ENCODE data around the gene ADPRHL1.

The ADPRHL1 gene

GRCh38 chr13:113351514-113352026 is 101.7 kb downstream of the ADPRHL1 start:
- DNase-seq (ENCODE audit: low read depth in 3 of 3), result no peak

GRCh38 chr13:113350938-113351335 is 102.4 kb downstream of the ADPRHL1 start:
- no peak for DNase-seq (ENCODE audit: low read depth in 3 of 3)

DNA sequence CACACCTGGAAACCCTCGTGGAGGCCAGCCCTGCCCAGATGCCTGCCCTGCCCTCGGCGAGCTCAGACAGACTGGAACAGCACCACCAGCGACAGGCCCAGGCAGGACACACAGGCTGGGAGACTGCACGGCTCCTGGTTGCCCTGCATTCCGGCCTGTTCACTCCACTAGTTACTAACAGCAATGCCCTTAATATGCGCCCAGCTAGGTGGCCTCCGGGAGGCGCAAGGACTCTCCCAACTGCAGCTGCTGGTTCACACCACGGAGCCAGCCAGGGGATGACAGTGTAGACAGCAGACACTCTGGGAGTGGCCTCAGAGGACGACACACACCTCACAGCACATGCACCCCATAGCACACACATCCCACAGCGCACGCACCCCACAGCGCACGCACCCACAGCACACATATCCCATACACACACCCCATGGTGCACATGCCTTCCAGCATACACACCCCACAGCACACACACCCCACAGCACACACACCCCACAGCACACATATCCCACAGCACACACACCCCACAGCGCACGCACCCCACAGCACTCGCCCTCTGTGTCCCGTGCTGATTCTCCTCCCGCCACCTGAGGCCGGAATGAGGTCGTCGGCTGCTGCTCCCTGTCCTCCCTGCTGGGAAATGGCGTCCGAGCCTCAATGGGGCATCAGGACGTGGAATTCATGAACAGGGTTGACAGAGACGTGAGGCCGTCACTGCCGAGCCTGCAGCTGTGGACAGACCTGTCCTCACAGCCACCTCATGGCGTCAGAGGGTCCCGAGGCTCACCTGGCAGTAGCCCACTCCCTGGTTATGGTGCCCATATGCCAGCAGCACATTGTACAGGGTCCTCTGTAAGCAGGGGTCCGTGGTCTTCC is 103.0 kb downstream of the ADPRHL1 start:
- no peak for DNase-seq (ENCODE audit: low read depth in 3 of 3)

All from stimulated activated CD4-positive, alpha-beta T cell treated with anti-CD3 and anti-CD28 coated beads, TNF-alpha, amount 100 ng/mL, for 48 hours (primary cell).